HCT116 (cell line): ENCODE data around the gene ACADSB. TPM values are rescaled to one million over a fixed set of nuclear protein-coding genes. Genes with fewer than 3 reads are reported as not detected.

Experiments used
- ATAC-seq: fragments of 200-7000 bp; cut with Tn5 transposase; 2 replicates; pipeline ENCODE4 v1.9.1; 2020; ENCODE audit warnings: mild to moderate bottlenecking, moderate library complexity
- BruUV-seq: library from RNA; stranded (reverse); fragments of 400-500 nt; replicated peaks from 2 replicates; lab custom pipeline; 2021; lab: Mats Ljungman, UMichigan
- CTCF ChIA-PET: fragments of 300-600 bp; sonication (Branson Sonifier 250); formaldehyde crosslinking; loops from one replicate; lab custom pipeline; 2021; ENCODE audit warnings: antibody characterized with exemption; lab: Charles Lee
- POLR2A ChIA-PET: fragments of 300-600, 350-600 bp; sonication (Branson Sonifier 250); formaldehyde crosslinking; loops from one replicate; lab custom pipeline; 2021; ENCODE audit warnings: antibody characterized with exemption; lab: Charles Lee
- RAD21 ChIA-PET, 2 experiments: fragments of 300-600 bp; sonication (Branson Sonifier 250); formaldehyde crosslinking; loops; one replicate each; lab custom pipeline; 2023; ENCODE audit warnings: low total read pairs in 2 of 2; ENCODE audit not compliant: uncharacterized antibody in 2 of 2, unreplicated experiment in 2 of 2, low non-redundant PET in 1 of 2; lab: Charles Lee
- DNase-seq: peaks from one replicate; pipeline ENCODE4 v3.0.0-alpha.2; 2010; ENCODE audit warnings: low read depth, low spot score
- H2AFZ ChIP-seq: fragments of 200-600 bp; shearing (Covaris generic), sonication (generic); 2 replicates; pipeline ENCODE4 v1.6.1; 2017; ENCODE audit warnings: low read depth, mixed run types, mixed read lengths, antibody characterized with exemption, low read length; ENCODE audit not compliant: poor library complexity, severe bottlenecking
- H3K27ac ChIP-seq: 2 replicates; pipeline ENCODE4 v1.5.1; 2012; ENCODE audit warnings: low read depth, low read length
- H3K27me3 ChIP-seq: fragments of 200-600 bp; sonication (generic); 2 replicates; pipeline ENCODE4 v1.6.1; 2016; ENCODE audit warnings: mixed run types, low read length, mixed read lengths; ENCODE audit not compliant: insufficient read depth
- H3K36me3 ChIP-seq, 2 experiments: fragments of 200-500 bp in 1 of 2; fragments of 200-600 bp in 1 of 2; sonication (Bioruptor generic) in 1 of 2; sonication (generic) in 1 of 2; 2 replicates each; pipeline versions ENCODE4 v1.5.1 to v1.6.1; 2014 to 2016; ENCODE audit warnings: low read length in 2 of 2, inconsistent platforms in 1 of 2, mixed read lengths in 1 of 2, mixed run types in 1 of 2; ENCODE audit not compliant: insufficient read depth in 2 of 2, control insufficient read depth in 1 of 2
- H3K4me1 ChIP-seq, 2 experiments: fragments of 200-600 bp in 1 of 2; sonication (generic) in 1 of 2; 2 replicates each; pipeline versions ENCODE4 v1.5.1 to v1.6.1; 2012 to 2017; ENCODE audit warnings: low read length in 2 of 2, inconsistent platforms in 1 of 2, mild to moderate bottlenecking in 1 of 2, mixed read lengths in 1 of 2, mixed run types in 1 of 2, moderate library complexity in 1 of 2; ENCODE audit not compliant: insufficient read depth in 2 of 2, control insufficient read depth in 1 of 2
- H3K4me2 ChIP-seq: fragments of 200-600 bp; sonication (generic); 2 replicates; pipeline ENCODE4 v1.6.1; 2017; ENCODE audit warnings: mixed run types, low read length, mixed read lengths
- H3K4me3 ChIP-seq, 2 experiments: fragments of 200-600 bp in 1 of 2; sonication (generic) in 1 of 2; replicated peaks in 1 of 2; 2 replicates each; pipeline ENCODE4 v1.5.1; 2011 to 2016; ENCODE audit warnings: low read length in 2 of 2, control low read depth in 1 of 2, low read depth in 1 of 2, mild to moderate bottlenecking in 1 of 2, mixed read lengths in 1 of 2, mixed run types in 1 of 2
- H3K79me2 ChIP-seq: fragments of 200-600 bp; sonication (generic); 2 replicates; pipeline ENCODE4 v1.6.1; 2017; ENCODE audit warnings: mild to moderate bottlenecking, mixed run types, low read length, moderate library complexity, mixed read lengths; ENCODE audit not compliant: insufficient read depth
- H3K9ac ChIP-seq: fragments of 200-600 bp; sonication (generic); 2 replicates; pipeline ENCODE4 v1.6.1; 2016; ENCODE audit warnings: low read length, mixed read lengths
- H3K9me2 ChIP-seq: fragments of 200-600 bp; sonication (generic), shearing (Covaris generic); 2 replicates; pipeline ENCODE4 v1.6.1; 2017; ENCODE audit warnings: mixed run types, mild to moderate bottlenecking, moderate library complexity; ENCODE audit not compliant: insufficient read depth
- H3K9me3 ChIP-seq, 2 experiments: fragments of 200-500 bp in 1 of 2; fragments of 200-600 bp in 1 of 2; sonication (Bioruptor generic) in 1 of 2; sonication (generic) in 1 of 2; 2 replicates each; pipeline ENCODE4 v1.6.1; 2014 to 2017; ENCODE audit warnings: low read length in 2 of 2, mixed read lengths in 2 of 2, inconsistent platforms in 1 of 2, low read depth in 1 of 2, mild to moderate bottlenecking in 1 of 2, mixed run types in 1 of 2, moderate library complexity in 1 of 2; ENCODE audit not compliant: control insufficient read depth in 1 of 2, insufficient read depth in 1 of 2
- H4K20me1 ChIP-seq: fragments of 200-600 bp; sonication (generic), shearing (Covaris generic); 2 replicates; pipeline ENCODE4 v1.6.1; 2017; ENCODE audit warnings: mixed run types, mild to moderate bottlenecking, moderate library complexity; ENCODE audit not compliant: insufficient read depth
- ATF3 ChIP-seq: IDR thresholded peaks from 2 replicates; pipeline ENCODE4 v1.6.1; 2012
- EGR1 ChIP-seq: IDR thresholded peaks from 2 replicates; pipeline ENCODE4 v1.6.1; 2012; ENCODE audit warnings: low read depth
- ELF1 ChIP-seq: IDR thresholded peaks from 2 replicates; pipeline ENCODE4 v1.6.1; 2012; ENCODE audit warnings: low read depth, borderline replicate concordance
- EZH2 ChIP-seq: fragments of 200-600 bp; sonication (generic); IDR thresholded peaks from 2 replicates; pipeline ENCODE4 v1.6.1; 2017; ENCODE audit warnings: antibody characterized with exemption, mixed run types
- FOSL1 ChIP-seq: IDR thresholded peaks from 2 replicates; pipeline ENCODE4 v1.6.1; 2012; ENCODE audit warnings: low read depth
- JUND ChIP-seq: IDR thresholded peaks from 2 replicates; pipeline ENCODE4 v1.6.1; 2012
- MAX ChIP-seq: IDR thresholded peaks from 2 replicates; pipeline ENCODE4 v1.6.1; 2012
- POLR2A ChIP-seq: IDR thresholded peaks from 2 replicates; pipeline ENCODE4 v1.7.0; 2011; ENCODE audit warnings: borderline replicate concordance; ENCODE audit not compliant: insufficient read depth, insufficient read length; ENCODE audit errors: extremely low read depth
- RAD21 ChIP-seq: IDR thresholded peaks from 2 replicates; pipeline ENCODE4 v1.6.1; 2012; ENCODE audit warnings: low read depth, mild to moderate bottlenecking
- REST ChIP-seq: IDR thresholded peaks from 2 replicates; pipeline ENCODE4 v1.6.1; 2012; ENCODE audit warnings: low read depth
- SIN3A ChIP-seq: IDR thresholded peaks from 2 replicates; pipeline ENCODE4 v1.6.1; 2012; ENCODE audit warnings: low read depth
- SP1 ChIP-seq: IDR thresholded peaks from 2 replicates; pipeline ENCODE4 v1.6.1; 2012; ENCODE audit warnings: low read depth
- SRF ChIP-seq: IDR thresholded peaks from 2 replicates; pipeline ENCODE4 v1.6.1; 2012; ENCODE audit warnings: low read depth
- TCF7L2 ChIP-seq: IDR thresholded peaks from 2 replicates; pipeline ENCODE4 v1.7.0; 2011; ENCODE audit warnings: borderline replicate concordance, inconsistent platforms; ENCODE audit not compliant: insufficient read depth, insufficient read length; ENCODE audit errors: extremely low read depth
- YY1 ChIP-seq: IDR thresholded peaks from 2 replicates; pipeline ENCODE4 v1.6.1; 2011; ENCODE audit warnings: low read length, low read depth, moderate library complexity, mild to moderate bottlenecking; ENCODE audit not compliant: insufficient replicate concordance; ENCODE audit errors: extremely low read depth
- ZFX ChIP-seq: fragments of 450-650 bp; IDR thresholded peaks from 2 replicates; pipeline ENCODE4 v1.6.1; 2017
- intact Hi-C: fragments of 100-400 bp; cut with micrococcal nuclease; formaldehyde crosslinking; loops from 2 replicates; pipeline ENCODE4 v1.10.0; 2022
- total RNA-seq: library from RNA; stranded (reverse); gene quantifications from one replicate; pipeline ENCODE4 v1.2.1, GENCODE V29; 2021; ENCODE audit not compliant: unreplicated experiment

Gene ACADSB
- total RNA-seq, 1 experiment from 2014 or later, result 33.3 TPM

GRCh38 chr10:123013456-123014419 is 4.9 kb downstream of the ACADSB start:
- ATAC-seq, result no peak
- no peak overlapping the region for H3K9ac ChIP-seq
- BruUV-seq, result no TSS peak

More at GRCh38 chr10:123013456-123014419, 4.9 kb downstream of the ACADSB start:
- Histone ChIP-seq H4K20me1 (no peaks in the 10 kb centered on the region), H3K27me3 (no peaks in the 10 kb centered on the region), H3K4me1 (peaks cover 7% of the 10 kb centered on the region in 2 experiments; a peak in 3 of 4 replicates), H3K79me2 (no peaks in the 10 kb centered on the region), H3K4me2 (no peak overlapping the region), H3K4me3 (no peak overlapping the region), H3K9me3 (no peaks in the 10 kb centered on the region), H2AFZ (no peak overlapping the region), H3K9me2 (no peaks in the 10 kb centered on the region), H3K27ac (no peak overlapping the region), H3K36me3 (no peaks in the 10 kb centered on the region)
- RAD21 ChIA-PET, result no interaction called here
- POLR2A ChIA-PET, result no interaction called here
- TF ChIP-seq YY1 (no peak), TCF7L2 (no peak), EGR1 (no peak), SP1 (no peak), ELF1 (no peak), ZFX (no peak), ATF3 (no peak), JUND (no peak), POLR2A (no peak), MAX (no peak), SRF (no peak), RAD21 (no peak), FOSL1 (no peak), EZH2 (no peak), SIN3A (no peak), REST (no peak)
- no peak for DNase-seq
- CTCF ChIA-PET, result interaction anchor here (1.5 to 1.8 kb wide), 2 partner anchors 8 to 559 kb away, joined by 3 to 7 read pairs; no protein-coding TSS in a partner anchor
- intact Hi-C loops, result no loop called here
